Measurements from ENCODE around the gene FAM241A. TPM values are rescaled to one million over a fixed set of nuclear protein-coding genes. Genes with fewer than 3 reads are reported as not detected.
"Not testable (repeated sequence)": the region's sequence is repeated elsewhere in the genome, so short reads cannot be mapped to it uniquely, and the experiment has no call there.

Gene FAM241A
- total RNA-seq, 2 donors from 2014 or later = 2.8 to 3.7 TPM

DNA sequence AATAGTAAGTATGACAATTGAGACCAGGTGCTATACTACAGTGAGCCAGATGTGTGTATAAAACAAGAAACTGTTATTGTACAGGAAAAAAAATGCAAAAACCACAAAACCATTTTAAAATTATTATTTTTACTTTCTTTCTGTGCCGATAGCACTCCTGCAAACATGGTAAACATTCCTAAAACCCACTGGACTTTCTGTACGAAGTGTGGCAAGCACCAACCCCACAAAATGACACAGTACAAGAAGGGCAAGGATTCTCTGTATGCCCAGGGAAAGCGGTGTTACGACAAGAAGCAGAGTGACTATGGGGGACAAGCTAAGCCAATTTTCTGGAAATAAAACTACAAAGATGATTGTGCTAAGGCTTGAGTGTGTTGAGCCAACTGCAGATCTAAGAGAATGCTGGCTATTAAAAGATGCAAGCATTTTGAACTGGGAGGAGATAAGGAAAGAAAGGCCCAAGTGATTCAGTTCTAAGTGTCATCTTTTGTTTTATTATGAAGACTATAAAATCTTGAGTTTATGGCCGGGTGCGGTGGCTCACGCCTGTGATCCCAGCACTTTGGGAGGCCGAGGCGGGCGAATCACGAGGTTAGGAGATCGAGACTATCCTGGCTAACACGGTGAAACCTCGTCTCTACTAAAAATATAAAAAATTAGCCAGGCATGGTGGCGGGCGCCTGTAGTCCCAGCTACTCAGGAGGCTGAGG lies 26.0 kb downstream of the FAM241A start:
- Mint-ChIP-seq H3K27ac (peak overlapping the region; percentile 90), H3K4me3 (peak overlapping the region; percentile 63), H3K4me1 (peaks cover 33% of the 10 kb centered on the region)
- not testable (repeated sequence) for DNase-seq; H3K36me3 Mint-ChIP-seq (ENCODE audit: low read depth); ATAC-seq; H3K27me3 Mint-ChIP-seq; H3K9me3 ChIP-seq (ENCODE audit: control insufficient read depth, low read length, poor library complexity, severe bottlenecking)

DNA sequence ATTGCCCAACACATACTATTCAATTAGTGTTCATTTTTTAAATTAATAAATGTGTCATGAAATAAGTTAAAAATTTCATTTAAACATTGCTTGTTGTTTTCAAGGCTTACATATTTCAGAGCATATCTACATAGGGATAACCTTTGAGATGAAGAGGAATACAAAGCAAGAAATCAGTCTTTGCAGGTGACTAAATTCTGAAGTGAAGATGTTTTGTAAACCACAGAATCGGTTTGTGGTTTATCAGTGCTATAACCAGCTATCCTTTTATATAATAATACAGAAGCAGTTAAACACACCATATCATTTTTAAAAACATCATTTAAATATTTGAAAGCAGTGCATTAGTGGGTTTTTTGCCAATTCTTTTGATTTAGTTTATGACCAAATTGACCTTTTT lies 26.9 kb downstream of the FAM241A start:
- H3K27ac Mint-ChIP-seq = peak overlapping the region; percentile 90
- no peaks in the 10 kb centered on the region for H3K9me3 ChIP-seq (ENCODE audit: control insufficient read depth, low read length, poor library complexity, severe bottlenecking)
- no peak overlapping the region for H3K4me3 Mint-ChIP-seq
- H3K4me1 Mint-ChIP-seq = peaks cover 35% of the 10 kb centered on the region
- ATAC-seq (no peak), DNase-seq (no peak)
- no peaks in the 10 kb centered on the region for H3K27me3 Mint-ChIP-seq
- no peaks in the 10 kb centered on the region for H3K36me3 Mint-ChIP-seq (ENCODE audit: low read depth)

DNA sequence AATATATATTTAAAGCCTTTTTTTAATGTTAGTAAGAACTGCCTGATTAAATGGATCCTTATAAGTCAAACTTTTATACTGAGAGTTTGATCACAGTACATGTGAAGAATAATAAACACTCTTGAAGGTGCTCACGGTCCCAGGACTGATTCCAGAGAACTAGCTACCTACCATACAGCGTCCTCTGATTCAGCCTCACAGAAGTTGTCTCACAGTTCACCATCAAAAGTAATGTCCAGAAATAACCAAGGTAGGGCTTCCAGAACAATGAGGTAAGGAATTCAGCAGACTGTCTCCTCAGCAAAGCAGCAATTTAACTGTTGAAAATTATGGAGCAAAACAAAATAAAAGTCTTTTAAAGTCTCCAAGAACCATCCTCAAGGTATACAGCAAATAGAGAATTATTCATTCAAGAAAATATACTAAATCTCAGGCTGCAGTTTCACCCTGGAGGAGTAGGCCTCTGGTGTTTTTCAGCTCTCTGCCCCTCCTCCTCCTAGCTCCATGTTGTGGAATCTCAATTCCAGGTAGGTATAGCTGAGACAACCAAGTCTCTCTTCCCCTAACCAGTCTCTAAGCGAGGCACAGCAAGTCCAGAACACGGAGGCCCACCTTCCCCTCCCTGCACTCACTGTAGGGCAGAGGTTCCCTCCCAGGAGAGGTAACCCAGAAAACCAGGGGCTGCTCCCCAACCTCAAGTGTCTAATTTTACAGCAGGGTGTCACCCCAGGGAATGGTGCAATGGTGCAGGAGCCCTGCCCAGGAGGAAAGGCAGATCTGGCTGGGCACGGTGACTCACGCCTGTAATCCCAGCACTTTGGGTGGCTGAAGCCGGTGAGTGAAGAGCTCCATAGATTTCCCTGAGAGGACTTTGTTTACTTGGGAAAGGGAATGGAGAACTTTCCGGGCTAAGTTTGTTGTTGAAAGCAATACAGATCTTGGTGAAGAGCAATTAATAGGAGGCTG lies 28.6 kb downstream of the FAM241A start:
- ATAC-seq = no peak
- Mint-ChIP-seq H3K27me3 (no peaks in the 10 kb centered on the region), H3K4me3 (peak overlapping the region; percentile 21), H3K36me3 (ENCODE audit: low read depth) (no peaks in the 10 kb centered on the region), H3K27ac (peak overlapping the region; percentile 66), H3K4me1 (peaks cover 34% of the 10 kb centered on the region)
- no peaks in the 10 kb centered on the region for H3K9me3 ChIP-seq (ENCODE audit: control insufficient read depth, low read length, poor library complexity, severe bottlenecking)
- DNase-seq = no peak

DNA sequence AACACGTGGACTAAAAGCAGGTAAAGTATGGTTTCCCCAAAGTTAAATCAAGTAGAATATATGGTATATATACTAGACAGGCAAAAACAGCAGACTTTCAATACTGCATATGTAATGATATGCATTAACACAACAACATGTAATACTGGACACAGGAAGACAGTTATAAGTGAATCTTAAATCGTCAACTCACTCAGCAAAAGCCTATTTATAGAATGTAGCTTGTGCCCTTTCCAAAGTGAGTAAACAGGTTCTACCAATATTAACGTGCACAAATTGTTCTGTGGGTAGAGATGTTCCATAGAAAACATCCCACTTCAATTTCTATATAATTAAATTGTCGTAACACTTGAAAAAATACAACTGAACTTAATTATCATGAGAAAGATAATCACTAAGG lies 30.6 kb downstream of the FAM241A start:
- no peaks in the 10 kb centered on the region for H3K36me3 Mint-ChIP-seq (ENCODE audit: low read depth)
- peaks cover 34% of the 10 kb centered on the region for H3K4me1 Mint-ChIP-seq
- ATAC-seq = no peak
- no peaks in the 10 kb centered on the region for H3K9me3 ChIP-seq (ENCODE audit: control insufficient read depth, low read length, poor library complexity, severe bottlenecking)
- H3K4me3 Mint-ChIP-seq = no peak overlapping the region
- H3K27ac Mint-ChIP-seq = peak overlapping the region; percentile 86
- no peak for DNase-seq
- no peaks in the 10 kb centered on the region for H3K27me3 Mint-ChIP-seq

DNA sequence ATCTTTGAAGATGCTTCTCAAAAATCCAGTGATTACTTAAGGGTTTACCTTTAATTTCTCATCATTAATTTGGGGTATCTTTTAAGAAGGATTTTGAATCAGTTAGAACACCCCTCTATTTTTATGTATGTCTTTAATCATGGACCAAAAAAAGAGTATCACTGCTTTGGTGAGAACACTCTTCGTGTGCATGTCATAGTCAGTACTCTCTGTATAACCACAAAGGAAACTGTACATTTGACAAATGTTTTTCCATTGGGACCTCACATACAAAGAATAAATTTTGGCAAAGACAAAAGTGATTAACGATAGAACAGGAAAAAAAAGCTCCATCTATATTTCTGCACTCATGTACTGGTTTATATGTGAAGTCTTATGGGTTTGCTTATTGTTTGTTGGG lies 31.3 kb downstream of the FAM241A start:
- DNase-seq (no peak), ATAC-seq (peak; percentile 42)
- H3K9me3 ChIP-seq (ENCODE audit: control insufficient read depth, low read length, poor library complexity, severe bottlenecking) = no peaks in the 10 kb centered on the region
- Mint-ChIP-seq H3K27ac (peak overlapping the region; percentile 86), H3K27me3 (no peaks in the 10 kb centered on the region), H3K4me3 (peak overlapping the region; percentile 55), H3K36me3 (ENCODE audit: low read depth) (no peaks in the 10 kb centered on the region), H3K4me1 (peaks cover 33% of the 10 kb centered on the region)

DNA sequence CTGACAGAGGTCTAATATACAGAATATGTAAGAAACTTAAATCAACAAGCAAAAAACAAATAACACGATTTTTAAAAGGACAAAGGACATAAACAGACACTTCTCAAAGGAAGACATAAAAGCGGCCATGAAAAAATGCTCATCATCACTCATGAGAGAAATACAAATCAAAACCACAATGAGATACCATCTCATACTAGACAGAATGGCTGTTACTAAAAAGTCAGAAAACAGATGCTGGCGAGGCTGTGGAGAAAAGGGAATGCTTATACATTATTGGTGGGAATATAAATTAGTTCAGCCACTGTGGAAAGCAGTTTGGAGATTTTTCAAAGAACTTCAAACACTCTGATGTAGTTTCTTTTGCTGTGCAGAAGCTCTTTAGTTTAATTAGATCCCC lies 33.5 kb downstream of the FAM241A start:
- H3K4me3 Mint-ChIP-seq; DNase-seq; H3K36me3 Mint-ChIP-seq (ENCODE audit: low read depth); H3K27me3 Mint-ChIP-seq; H3K9me3 ChIP-seq (ENCODE audit: control insufficient read depth, low read length, poor library complexity, severe bottlenecking): not testable (repeated sequence)
- Mint-ChIP-seq H3K27ac (peak overlapping the region; percentile 35), H3K4me1 (peaks cover 44% of the 10 kb centered on the region)
- peak; percentile 32 for ATAC-seq

DNA sequence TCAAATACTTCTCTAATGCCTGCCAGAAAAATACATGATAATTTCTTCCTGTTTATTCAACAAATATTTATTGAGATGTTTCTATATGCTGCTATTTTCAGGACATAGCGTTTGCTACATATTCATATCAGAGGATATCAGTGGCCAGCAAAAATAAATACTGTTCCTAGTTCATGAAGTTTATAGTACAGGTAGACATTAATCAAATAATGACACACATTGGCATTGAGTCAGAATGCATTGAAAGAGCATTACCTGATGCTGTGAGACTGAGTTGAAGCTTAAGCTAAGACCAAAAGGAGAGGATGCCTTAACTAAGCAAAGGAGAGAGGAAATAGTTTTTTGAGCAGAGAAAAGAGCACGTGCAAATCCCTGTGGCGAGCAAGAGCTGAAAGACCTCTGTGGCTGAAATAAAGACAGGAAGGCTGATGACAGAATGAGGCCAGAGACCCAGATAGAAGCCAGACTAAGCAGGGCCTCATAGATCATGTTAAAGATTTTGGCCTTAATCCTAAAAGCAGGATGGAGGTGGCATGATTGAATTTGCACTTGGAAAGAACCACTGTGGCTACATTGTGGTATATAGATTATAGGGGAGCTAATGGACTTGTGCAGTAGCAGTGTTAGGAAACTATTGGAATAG lies 36.2 kb downstream of the FAM241A start:
- Mint-ChIP-seq H3K27ac (peak overlapping the region; percentile 82), H3K27me3 (no peaks in the 10 kb centered on the region), H3K36me3 (ENCODE audit: low read depth) (no peaks in the 10 kb centered on the region), H3K4me1 (peaks cover 38% of the 10 kb centered on the region), H3K4me3 (peak overlapping the region; percentile 4)
- no peaks in the 10 kb centered on the region for H3K9me3 ChIP-seq (ENCODE audit: control insufficient read depth, low read length, poor library complexity, severe bottlenecking)
- ATAC-seq (no peak), DNase-seq (no peak)

DNA sequence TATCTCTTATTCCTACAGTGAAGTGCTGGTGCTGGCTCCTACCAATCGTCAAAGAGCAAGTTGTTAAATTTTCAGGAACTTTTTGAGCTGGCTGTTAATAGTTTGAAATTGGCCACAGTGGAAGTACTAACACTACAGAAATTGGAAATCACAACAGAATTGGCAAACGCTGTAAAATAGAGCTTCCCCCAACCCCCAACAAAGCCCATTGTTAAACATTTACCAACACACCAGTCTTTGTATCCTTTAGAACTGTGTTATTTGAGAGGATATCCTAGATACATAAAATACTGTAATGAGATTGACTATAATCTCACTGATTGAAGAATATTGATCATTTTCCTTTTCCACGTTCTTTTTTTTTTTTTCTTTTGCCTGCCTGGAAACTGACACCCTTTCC lies 37.4 kb downstream of the FAM241A start:
- H3K9me3 ChIP-seq (ENCODE audit: control insufficient read depth, low read length, poor library complexity, severe bottlenecking) = no peaks in the 10 kb centered on the region
- ATAC-seq = no peak
- Mint-ChIP-seq H3K27me3 (no peaks in the 10 kb centered on the region), H3K36me3 (ENCODE audit: low read depth) (peaks cover 4% of the 10 kb centered on the region), H3K4me1 (peaks cover 30% of the 10 kb centered on the region), H3K4me3 (no peak overlapping the region), H3K27ac (peak overlapping the region; percentile 82)
- DNase-seq = no peak

DNA sequence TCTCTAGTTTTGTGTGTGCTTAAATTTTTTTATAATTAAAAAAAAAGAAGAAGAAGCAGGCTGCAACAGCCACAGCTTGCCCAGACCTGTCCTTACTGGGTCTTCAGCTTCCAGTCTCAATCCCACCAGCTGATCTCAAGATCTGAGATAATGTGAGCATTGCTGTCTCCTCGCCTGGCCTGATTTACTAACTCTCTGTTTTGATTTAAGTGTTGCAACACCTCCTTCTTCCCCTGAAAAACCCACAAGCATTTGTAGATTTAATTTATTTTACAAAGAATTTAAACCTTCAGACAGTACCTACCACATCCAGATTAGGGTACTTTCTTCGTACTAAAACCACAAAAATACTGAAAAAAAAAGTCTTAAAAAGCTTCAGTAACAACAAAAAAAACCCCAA lies 38.0 kb downstream of the FAM241A start:
- Mint-ChIP-seq H3K27me3 (no peaks in the 10 kb centered on the region), H3K4me3 (no peak overlapping the region), H3K27ac (peak overlapping the region; percentile 82), H3K36me3 (ENCODE audit: low read depth) (peaks cover 4% of the 10 kb centered on the region), H3K4me1 (peaks cover 29% of the 10 kb centered on the region)
- no peak for DNase-seq
- peak; percentile 86 for ATAC-seq
- H3K9me3 ChIP-seq (ENCODE audit: control insufficient read depth, low read length, poor library complexity, severe bottlenecking) = no peaks in the 10 kb centered on the region

DNA sequence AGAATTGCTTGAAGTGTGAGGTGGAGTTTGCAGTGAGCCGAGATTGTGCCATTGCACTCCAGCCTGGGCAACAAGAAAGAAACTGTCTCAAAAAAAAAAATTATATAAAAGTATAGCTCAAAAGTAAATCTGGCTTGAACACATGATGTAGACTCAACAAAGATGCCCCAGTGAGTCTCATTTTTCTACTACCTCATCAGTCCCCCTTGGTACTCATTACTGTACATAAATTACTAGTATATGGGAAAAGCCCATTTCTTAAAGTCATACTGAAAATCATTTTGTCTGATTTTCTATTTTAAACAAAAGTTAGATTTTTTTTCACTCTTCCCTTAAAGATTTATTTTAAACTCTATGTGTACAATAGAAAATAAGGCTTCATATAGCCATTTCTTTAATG lies 39.2 kb downstream of the FAM241A start:
- Mint-ChIP-seq H3K36me3 (ENCODE audit: low read depth) (peaks cover 4% of the 10 kb centered on the region), H3K4me1 (peaks cover 24% of the 10 kb centered on the region), H3K27me3 (no peaks in the 10 kb centered on the region), H3K27ac (no peak overlapping the region), H3K4me3 (no peak overlapping the region)
- DNase-seq (no peak), ATAC-seq (no peak)
- H3K9me3 ChIP-seq (ENCODE audit: control insufficient read depth, low read length, poor library complexity, severe bottlenecking) = no peaks in the 10 kb centered on the region

DNA sequence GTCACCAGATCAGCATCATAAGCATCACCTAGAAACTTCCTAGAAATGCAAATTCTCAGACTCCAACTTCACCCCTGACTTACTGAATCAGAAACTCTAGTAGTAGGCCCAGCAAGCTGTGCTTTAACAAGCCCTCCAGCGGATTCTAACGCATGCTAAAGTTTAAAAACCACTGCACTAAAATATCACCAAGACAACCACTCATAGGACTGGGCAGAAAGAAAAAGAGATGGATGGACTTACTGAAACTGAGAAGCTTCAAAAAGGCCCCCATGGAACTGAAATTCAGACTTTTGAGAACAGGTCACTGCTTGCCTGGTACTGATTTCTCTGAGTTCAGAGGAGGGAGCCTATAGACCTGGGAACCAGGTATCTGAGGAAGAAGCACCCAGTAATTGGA lies 40.1 kb downstream of the FAM241A start:
- no peaks in the 10 kb centered on the region for H3K9me3 ChIP-seq (ENCODE audit: control insufficient read depth, low read length, poor library complexity, severe bottlenecking)
- no peak for DNase-seq
- no peak overlapping the region for H3K4me3 Mint-ChIP-seq
- no peak for ATAC-seq
- H3K27me3 Mint-ChIP-seq = no peaks in the 10 kb centered on the region
- peak overlapping the region; percentile 37 for H3K27ac Mint-ChIP-seq
- peaks cover 20% of the 10 kb centered on the region for H3K4me1 Mint-ChIP-seq
- peaks cover 4% of the 10 kb centered on the region for H3K36me3 Mint-ChIP-seq (ENCODE audit: low read depth)

DNA sequence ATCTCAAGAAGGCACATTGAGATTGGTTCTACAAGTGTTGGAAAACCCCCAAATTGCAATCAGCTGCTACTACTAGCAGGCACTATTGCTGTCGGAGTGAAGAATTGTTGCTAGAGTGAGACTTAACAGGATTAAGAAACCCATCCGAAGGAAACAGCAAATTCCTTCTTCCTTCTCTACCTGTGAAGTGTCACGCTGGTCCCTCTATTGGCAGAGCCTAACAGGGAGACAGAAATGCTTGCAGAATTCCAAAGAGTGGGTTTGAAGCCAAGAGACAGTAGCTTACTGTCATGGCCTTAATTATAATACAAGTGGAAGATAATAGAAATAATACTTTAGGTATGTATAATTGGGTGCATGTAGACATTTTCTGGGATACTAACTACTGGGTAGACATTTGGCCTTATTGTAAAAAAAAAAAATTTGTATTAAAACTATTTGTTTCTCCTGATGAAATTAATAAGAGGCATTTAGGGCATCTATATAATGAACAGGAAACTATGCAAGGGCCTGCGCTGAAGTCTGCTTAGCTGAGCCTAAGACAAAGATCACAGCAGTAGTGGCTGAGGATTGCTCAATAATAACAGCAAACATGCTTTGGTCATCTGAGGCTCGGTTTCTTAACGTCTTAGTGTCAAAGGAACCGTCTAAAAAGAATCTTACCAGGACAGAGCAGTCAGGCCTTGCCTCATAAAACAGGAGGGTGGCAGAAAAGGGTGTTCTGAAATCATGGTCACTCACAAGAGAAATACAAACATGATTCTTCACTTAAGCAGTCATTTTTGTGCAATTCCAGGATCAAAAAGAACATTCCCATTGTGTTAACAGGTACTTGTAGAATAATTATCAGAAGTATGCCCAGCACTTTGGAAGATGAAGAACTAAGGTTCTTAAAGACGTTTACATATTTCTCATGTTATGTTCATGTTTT lies 40.8 kb downstream of the FAM241A start:
- Mint-ChIP-seq H3K4me1 (peaks cover 20% of the 10 kb centered on the region), H3K27me3 (no peaks in the 10 kb centered on the region)
- ATAC-seq = no peak

More for the DNA sequence above, 40.8 kb downstream of the FAM241A start:
- Mint-ChIP-seq H3K27ac (peak overlapping the region; percentile 37), H3K4me3 (no peak overlapping the region), H3K36me3 (ENCODE audit: low read depth) (peaks cover 8% of the 10 kb centered on the region)
- no peaks in the 10 kb centered on the region for H3K9me3 ChIP-seq (ENCODE audit: control insufficient read depth, low read length, poor library complexity, severe bottlenecking)
- DNase-seq = no peak

All from T-helper 17 cell (primary cell).